ENCODE data around the gene SNAP23.
A peak's percentile ranks its signal among the peaks of the same experiment; 100 is the strongest.

The SNAP23 gene

DNA sequence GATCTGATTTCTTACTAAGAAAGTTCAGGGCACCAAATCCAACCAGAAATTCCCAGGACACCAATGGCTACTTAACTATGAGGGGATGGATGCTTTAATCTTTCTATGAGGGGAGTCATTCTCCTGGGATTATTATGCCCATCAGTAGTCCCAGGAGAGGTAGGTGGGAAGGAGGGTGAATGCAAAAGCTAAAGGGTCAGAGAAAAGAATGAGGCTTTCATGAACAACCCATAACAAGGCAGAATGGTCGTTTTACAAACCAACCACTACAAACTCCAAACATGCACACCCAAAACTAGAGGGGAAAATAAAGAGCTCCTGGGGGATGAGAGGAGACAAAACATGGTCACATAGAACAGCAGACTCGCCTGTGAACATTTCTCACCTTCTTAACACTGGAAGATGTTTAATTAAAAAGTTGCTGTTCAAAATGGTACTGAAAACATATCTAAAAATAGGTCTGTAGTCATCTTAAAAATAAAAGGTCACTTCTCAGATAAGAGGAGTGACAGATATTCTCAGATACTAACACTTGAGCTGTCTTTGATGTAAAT, 83.6 kb downstream of the SNAP23 start:
- no peak for DNase-seq (ENCODE audit: low read depth)
- H3K4me3 ChIP-seq (ENCODE audit: low read length) = no peak overlapping the region
- TF ChIP-seq, protein P1, sequence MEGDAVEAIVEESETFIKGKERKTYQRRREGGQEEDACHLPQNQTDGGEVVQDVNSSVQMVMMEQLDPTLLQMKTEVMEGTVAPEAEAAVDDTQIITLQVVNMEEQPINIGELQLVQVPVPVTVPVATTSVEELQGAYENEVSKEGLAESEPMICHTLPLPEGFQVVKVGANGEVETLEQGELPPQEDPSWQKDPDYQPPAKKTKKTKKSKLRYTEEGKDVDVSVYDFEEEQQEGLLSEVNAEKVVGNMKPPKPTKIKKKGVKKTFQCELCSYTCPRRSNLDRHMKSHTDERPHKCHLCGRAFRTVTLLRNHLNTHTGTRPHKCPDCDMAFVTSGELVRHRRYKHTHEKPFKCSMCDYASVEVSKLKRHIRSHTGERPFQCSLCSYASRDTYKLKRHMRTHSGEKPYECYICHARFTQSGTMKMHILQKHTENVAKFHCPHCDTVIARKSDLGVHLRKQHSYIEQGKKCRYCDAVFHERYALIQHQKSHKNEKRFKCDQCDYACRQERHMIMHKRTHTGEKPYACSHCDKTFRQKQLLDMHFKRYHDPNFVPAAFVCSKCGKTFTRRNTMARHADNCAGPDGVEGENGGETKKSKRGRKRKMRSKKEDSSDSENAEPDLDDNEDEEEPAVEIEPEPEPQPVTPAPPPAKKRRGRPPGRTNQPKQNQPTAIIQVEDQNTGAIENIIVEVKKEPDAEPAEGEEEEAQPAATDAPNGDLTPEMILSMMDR (IDR thresholded peaks at IDR 0.05; ENCODE audit: insufficient read depth, low read depth, low read length, missing control alignments) = no peak

DNA sequence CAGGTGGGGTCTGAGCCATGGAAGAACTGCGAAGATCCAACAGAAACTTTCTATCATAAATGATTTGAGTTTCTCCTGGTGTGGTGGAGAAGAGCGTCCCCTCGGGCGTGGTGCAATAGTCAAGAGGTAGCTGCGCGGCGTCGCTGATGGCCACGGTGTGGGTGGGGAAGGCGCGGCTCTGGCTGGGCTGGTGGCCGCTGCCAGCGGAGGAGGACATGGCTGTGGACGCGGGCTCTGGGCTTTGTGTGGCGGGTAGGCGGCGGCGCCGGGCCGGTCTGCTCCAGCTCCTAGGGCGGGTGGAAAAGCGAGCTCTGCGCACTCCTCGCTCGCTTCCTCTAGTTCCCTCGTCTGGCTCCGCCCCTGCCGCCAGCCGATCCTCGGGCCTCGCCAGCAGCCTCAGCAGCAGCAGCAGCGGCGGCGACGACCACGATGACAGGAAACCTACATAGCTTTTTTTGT, 85.9 kb downstream of the SNAP23 start:
- TF ChIP-seq, protein P1 (IDR thresholded peaks at IDR 0.05; ENCODE audit: insufficient read depth, low read depth, low read length, missing control alignments) = no peak
- peak; percentile 75 for DNase-seq (ENCODE audit: low read depth)
- H3K4me3 ChIP-seq (ENCODE audit: low read length) = peak overlapping the region; percentile 41

All from epithelial cell of esophagus (primary cell).